Colon (tissue), 2 donors: Measurements from ENCODE around the gene B3GNT3.
"Not testable (repeated sequence)": the region's sequence is repeated elsewhere in the genome, so short reads cannot be mapped to it uniquely, and the experiment has no call there.

Source experiments
- FAIRE-seq: peaks from 2 replicates; lab custom pipeline; 2012; peaks lifted over from hg19 to GRCh38; lab: Jason Lieb, UNC
- donor health status: control.
- donor health status: control.

B3GNT3 gene

GRCh38 chr19:17797424-17798201 lies 2.7 kb downstream of the B3GNT3 start:
- FAIRE-seq: peak; percentile 36

GRCh38 chr19:17798599-17798998 lies 3.7 kb downstream of the B3GNT3 start:
- not testable (repeated sequence) for FAIRE-seq

GRCh38 chr19:17802137-17802858 lies 7.4 kb downstream of the B3GNT3 start:
- no peak for FAIRE-seq

- FAIRE-seq: no peak
Observed at GRCh38 chr19:17803264-17803896, 8.4 kb downstream of the B3GNT3 start.

GRCh38 chr19:17805427-17805826 lies 10.5 kb downstream of the B3GNT3 start:
- no peak for FAIRE-seq

- no peak for FAIRE-seq
Observed at GRCh38 chr19:17806945-17807344, 12.0 kb downstream of the B3GNT3 start.

GRCh38 chr19:17807731-17808316 lies 12.9 kb downstream of the B3GNT3 start:
- no peak for FAIRE-seq

- no peak for FAIRE-seq
Observed at GRCh38 chr19:17811103-17811502, 16.2 kb downstream of the B3GNT3 start.

- FAIRE-seq: no peak
Observed at GRCh38 chr19:17811681-17812080, 16.7 kb downstream of the B3GNT3 start.

- FAIRE-seq: no peak
Observed at GRCh38 chr19:17812099-17812498, 17.2 kb downstream of the B3GNT3 start.

GRCh38 chr19:17817668-17818363 lies 22.9 kb downstream of the B3GNT3 start:
- no peak for FAIRE-seq

- no peak for FAIRE-seq
Observed at GRCh38 chr19:17821190-17821589, 26.3 kb downstream of the B3GNT3 start, which contains the start of gene INSL3. TSS of gene INSL3 (minus strand) at chr19:17821519. CDS start at chr19:17821506, 13 bp downstream.

GRCh38 chr19:17824339-17824738 lies 29.4 kb downstream of the B3GNT3 start:
- FAIRE-seq: no peak

GRCh38 chr19:17826508-17827056 lies 31.6 kb downstream of the B3GNT3 start:
- no peak for FAIRE-seq

- no peak for FAIRE-seq
Observed at GRCh38 chr19:17829855-17830566, 35.1 kb downstream of the B3GNT3 start.

- no peak for FAIRE-seq
Observed at GRCh38 chr19:17830567-17831418, 35.9 kb downstream of the B3GNT3 start.

- FAIRE-seq: no peak
Observed at GRCh38 chr19:17831419-17831888, 36.5 kb downstream of the B3GNT3 start.

GRCh38 chr19:17832443-17833208 lies 37.7 kb downstream of the B3GNT3 start:
- FAIRE-seq: no peak
